ENCODE data around the gene PHC1. TPM values are rescaled to one million over a fixed set of nuclear protein-coding genes. Genes with fewer than 3 reads are reported as not detected.

Gene PHC1
- total and polyA plus RNA-seq, 2 experiments from 2014 or later, result 37.5 to 51.7 TPM

DNA sequence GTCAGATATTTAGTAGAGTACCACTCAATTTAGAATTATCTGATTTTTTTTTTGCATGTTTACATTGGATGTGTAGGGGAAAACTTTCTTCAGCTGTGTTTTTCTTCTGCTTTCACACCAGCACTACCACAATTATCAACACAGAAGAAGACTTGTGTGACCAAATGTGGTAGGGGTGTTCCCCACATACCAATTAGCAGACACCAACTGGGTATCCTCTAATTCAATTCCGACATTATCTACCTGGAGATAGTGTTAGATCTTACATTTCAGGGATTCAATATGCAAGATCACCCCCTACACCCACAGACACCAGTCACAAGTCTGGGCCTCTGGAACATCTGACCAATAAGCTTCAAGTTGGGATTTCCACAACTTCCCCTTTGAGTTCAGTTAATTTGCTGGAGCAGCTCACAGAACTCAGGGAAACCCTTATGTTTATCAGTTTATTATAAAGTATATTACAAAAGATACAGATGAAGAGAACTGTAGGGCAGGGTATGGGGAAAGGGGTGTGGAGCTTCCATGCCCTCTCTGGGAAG lies 71.0 kb downstream of the PHC1 start:
- Histone ChIP-seq H3K36me3 (no peaks in the 10 kb centered on the region), H3K27ac (no peak overlapping the region), H3K27me3 (no peaks in the 10 kb centered on the region), H3K9me3 (ENCODE audit: low read depth) (no peaks in the 10 kb centered on the region), H3K4me3 (no peak overlapping the region), H3K4me1 (ENCODE audit: low read depth) (no peaks in the 10 kb centered on the region)
- TF ChIP-seq, protein P1, sequence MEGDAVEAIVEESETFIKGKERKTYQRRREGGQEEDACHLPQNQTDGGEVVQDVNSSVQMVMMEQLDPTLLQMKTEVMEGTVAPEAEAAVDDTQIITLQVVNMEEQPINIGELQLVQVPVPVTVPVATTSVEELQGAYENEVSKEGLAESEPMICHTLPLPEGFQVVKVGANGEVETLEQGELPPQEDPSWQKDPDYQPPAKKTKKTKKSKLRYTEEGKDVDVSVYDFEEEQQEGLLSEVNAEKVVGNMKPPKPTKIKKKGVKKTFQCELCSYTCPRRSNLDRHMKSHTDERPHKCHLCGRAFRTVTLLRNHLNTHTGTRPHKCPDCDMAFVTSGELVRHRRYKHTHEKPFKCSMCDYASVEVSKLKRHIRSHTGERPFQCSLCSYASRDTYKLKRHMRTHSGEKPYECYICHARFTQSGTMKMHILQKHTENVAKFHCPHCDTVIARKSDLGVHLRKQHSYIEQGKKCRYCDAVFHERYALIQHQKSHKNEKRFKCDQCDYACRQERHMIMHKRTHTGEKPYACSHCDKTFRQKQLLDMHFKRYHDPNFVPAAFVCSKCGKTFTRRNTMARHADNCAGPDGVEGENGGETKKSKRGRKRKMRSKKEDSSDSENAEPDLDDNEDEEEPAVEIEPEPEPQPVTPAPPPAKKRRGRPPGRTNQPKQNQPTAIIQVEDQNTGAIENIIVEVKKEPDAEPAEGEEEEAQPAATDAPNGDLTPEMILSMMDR (IDR thresholded peaks at IDR 0.05; ENCODE audit: low read depth, low read length), result no peak
- no peak for DNase-seq (ENCODE audit: low read depth in 1 of 2, low spot score in 1 of 2)

DNA sequence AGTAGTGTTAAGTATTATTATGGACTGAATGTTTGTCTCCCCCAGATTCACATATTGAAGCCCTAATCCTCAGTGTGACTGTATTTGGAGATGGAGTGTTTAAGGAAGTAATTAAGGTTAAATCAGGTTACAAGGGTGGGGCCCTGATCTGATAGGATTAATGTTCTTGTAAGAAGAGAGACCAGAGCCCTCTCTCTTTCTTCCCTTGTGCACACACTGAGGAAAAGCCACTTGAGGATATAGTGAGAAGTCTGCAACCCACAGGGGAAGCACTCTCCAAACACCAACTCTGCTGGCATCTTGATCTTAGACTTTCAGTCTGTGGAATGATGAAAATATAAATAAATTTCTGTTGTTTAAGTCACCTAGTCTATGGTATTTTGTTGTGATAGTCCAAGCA lies 72.9 kb downstream of the PHC1 start:
- DNase-seq (ENCODE audit: low read depth in 1 of 2, low spot score in 1 of 2), result no peak
- H3K27ac ChIP-seq, result no peak overlapping the region
- no peaks in the 10 kb centered on the region for H3K9me3 ChIP-seq (ENCODE audit: low read depth)
- no peaks in the 10 kb centered on the region for H3K27me3 ChIP-seq
- H3K4me1 ChIP-seq (ENCODE audit: low read depth), result no peaks in the 10 kb centered on the region
- no peak overlapping the region for H3K4me3 ChIP-seq
- H3K36me3 ChIP-seq, result no peaks in the 10 kb centered on the region
- TF ChIP-seq, protein P1 (IDR thresholded peaks at IDR 0.05; ENCODE audit: low read depth, low read length), result no peak

DNA sequence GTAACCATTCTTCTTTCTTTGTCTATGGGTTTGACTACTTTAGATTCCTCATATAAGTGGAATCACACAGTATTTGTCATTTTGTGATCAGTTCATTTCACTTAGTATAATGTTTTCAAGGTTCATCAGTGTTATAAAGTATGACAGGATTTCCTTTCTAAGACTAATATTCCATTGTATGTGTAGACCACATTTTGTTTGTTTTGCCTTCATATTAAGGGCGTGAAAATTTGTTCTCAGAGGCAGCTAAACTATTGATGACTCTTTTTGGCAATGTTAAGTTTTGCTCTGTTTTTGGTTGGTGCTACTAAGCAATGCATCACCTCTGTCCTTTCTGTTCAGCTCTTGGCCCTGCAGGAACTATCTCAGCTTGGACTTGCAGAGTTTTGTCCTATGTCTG lies 73.4 kb downstream of the PHC1 start:
- Histone ChIP-seq H3K4me3 (no peak overlapping the region), H3K27ac (no peak overlapping the region), H3K27me3 (no peaks in the 10 kb centered on the region), H3K4me1 (ENCODE audit: low read depth) (no peaks in the 10 kb centered on the region), H3K9me3 (ENCODE audit: low read depth) (no peaks in the 10 kb centered on the region), H3K36me3 (no peaks in the 10 kb centered on the region)
- DNase-seq (ENCODE audit: low read depth in 1 of 2, low spot score in 1 of 2), result no peak
- TF ChIP-seq, protein P1 (IDR thresholded peaks at IDR 0.05; ENCODE audit: low read depth, low read length), result no peak

DNA sequence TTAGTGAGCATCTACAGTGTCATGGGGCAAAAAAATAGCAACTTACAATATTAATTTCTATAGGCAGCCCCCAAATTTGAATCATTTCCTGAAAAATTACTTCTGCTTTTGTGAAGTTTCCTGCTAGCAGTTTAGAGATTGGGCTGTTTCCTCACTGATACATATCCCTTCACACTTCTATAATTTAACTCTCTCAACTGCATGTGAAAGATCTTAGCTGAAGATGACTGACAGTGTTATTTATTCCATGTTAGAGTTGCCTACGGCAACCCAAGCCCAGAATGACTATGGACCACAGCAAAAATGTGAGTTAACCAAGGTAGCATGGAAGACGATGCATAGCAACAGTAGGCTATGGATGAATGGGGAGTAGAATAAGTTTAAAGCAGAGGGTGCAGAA lies 75.1 kb downstream of the PHC1 start, which contains the start of gene KLRG1:
KLRG1 (plus strand) TSS at position 134 of the 400 bp plus-strand sequence; CDS start at position 224, 90 bp downstream.
- Histone ChIP-seq H3K27me3 (no peaks in the 10 kb centered on the region), H3K36me3 (no peaks in the 10 kb centered on the region), H3K4me1 (ENCODE audit: low read depth) (no peaks in the 10 kb centered on the region), H3K4me3 (no peak within 1 kb of the TSS), H3K9me3 (ENCODE audit: low read depth) (no peaks in the 10 kb centered on the region), H3K27ac (no peak within 1 kb of the TSS)
- no peak for DNase-seq (ENCODE audit: low read depth in 1 of 2, low spot score in 1 of 2)
- TF ChIP-seq, protein P1 (IDR thresholded peaks at IDR 0.05; ENCODE audit: low read depth, low read length), result no peak

Other genes starting within 250 kb of the PHC1 start
- 52.1 and 70.9 TPM in 2 replicates for gene RIMKLB, start 216.5 kb upstream of the PHC1 start, total RNA-seq
- gene RIMKLB, start 216.5 kb upstream of the PHC1 start, polyA plus RNA-seq, result 47.7 and 51.4 TPM in 2 replicates
- gene A2ML1, start 91.9 kb upstream of the PHC1 start, total RNA-seq, result 0.04 TPM in 1 of 2 replicates, not detected in the other
- gene A2ML1, start 91.9 kb upstream of the PHC1 start, polyA plus RNA-seq, result not detected in 2 replicates
- 69.4 and 108 TPM in 2 replicates for gene M6PR, start 35.1 kb downstream of the PHC1 start, total RNA-seq
- gene M6PR, start 35.1 kb downstream of the PHC1 start, polyA plus RNA-seq, result 91.2 and 120 TPM in 2 replicates
- 5.6 and 8.5 TPM in 2 replicates for gene KLRG1, start 75.0 kb downstream of the PHC1 start, total RNA-seq
- 13.1 and 15.6 TPM in 2 replicates for gene KLRG1, start 75.0 kb downstream of the PHC1 start, polyA plus RNA-seq
- 63.5 and 91.9 TPM in 2 replicates for gene A2M, start 201.4 kb downstream of the PHC1 start, total RNA-seq
- gene A2M, start 201.4 kb downstream of the PHC1 start, polyA plus RNA-seq, result 57.8 and 104 TPM in 2 replicates